Activated gamma-delta T cell (primary cell): Measurements from ENCODE around the gene ALDH1A3.
"Not testable (repeated sequence)": the region's sequence is repeated elsewhere in the genome, so short reads cannot be mapped to it uniquely, and the experiment has no call there.

Experiments used
- DNase-seq: peaks from one replicate; lab custom pipeline; 2025; lab: John Stamatoyannopoulos, UW
- total RNA-seq, 2 donors: gene quantifications; one replicate each; lab custom pipeline; 2026; lab: John Stamatoyannopoulos, UW

Gene ALDH1A3
- 0 to 0.09 reads per million in 2 donors for total RNA-seq

- DNase-seq: no peak
Measured at GRCh38 chr15:100879464-100880138, at the start of gene ALDH1A3. Gene ALDH1A3 (plus strand): TSS chr15:100879831. CDS start chr15:100879908, 77 bp downstream.

GRCh38 chr15:100831467-100831866 lies 48.2 kb upstream of the ALDH1A3 start:
- DNase-seq: no peak

GRCh38 chr15:100832149-100832942 lies 47.3 kb upstream of the ALDH1A3 start:
- no peak for DNase-seq

DNA sequence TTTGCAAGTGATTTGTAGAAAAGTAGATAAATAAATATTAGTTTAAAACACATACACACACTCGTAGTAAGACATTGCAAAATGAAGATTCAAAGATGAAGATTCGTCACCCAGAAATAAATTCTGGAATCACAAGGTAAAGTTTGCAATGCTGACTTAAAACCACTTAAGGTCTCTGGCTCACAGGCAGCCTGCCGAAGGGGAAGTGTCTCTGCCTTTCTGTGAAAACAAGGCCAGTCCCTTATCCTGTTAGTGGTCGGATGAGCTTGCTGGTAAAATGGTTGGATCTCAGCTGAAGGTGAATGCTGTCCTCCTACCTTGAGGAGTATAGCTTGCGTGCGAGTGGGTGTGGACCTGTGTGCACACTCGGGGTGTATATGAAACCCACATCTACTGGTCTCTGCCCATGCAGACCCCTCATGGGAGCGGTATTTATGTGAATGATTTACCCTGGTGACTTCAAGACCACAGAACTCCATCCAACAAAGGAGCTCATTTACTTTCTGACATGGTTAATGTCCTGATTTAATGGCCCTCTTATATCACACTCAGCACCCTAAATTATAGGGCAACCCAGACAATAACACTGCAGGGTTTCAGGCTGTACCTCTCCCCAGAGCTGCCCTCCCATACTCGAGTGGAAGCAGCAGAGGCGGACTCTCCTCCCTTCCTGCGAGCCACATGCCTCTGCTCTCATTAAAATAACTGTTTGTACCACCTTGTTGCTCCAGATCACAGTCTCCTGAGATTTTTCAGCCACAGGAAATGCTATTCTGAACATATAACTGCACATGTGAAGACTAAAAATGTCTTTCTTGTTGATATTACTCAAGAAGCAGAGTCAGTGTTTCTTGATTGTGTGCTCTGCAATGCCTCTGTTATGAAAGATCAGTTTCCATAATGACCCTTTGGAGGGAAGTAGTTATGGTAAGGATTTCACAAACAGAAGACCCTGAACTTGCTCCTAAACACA lies 45.9 kb upstream of the ALDH1A3 start:
- DNase-seq: no peak

GRCh38 chr15:100834731-100835130 lies 44.9 kb upstream of the ALDH1A3 start:
- no peak for DNase-seq

DNA sequence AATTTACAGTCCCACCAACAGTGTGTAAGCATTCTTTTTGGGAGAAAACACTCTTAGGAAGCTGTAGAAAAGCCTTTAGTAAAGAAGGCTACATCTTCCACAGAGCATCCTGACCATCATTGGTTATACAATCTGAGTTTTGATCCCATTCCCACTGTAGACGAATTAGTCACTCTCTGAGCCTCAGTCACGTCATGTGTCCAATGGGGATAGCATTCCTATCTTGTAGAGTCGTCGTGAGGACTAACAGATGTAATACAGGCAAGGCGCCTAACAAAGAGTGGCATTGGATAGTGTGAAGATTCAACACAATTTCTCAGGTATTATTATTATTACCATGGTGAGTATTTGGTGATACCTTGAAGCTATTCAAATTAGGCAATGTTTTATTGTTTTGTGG lies 44.0 kb upstream of the ALDH1A3 start:
- DNase-seq: no peak

DNA sequence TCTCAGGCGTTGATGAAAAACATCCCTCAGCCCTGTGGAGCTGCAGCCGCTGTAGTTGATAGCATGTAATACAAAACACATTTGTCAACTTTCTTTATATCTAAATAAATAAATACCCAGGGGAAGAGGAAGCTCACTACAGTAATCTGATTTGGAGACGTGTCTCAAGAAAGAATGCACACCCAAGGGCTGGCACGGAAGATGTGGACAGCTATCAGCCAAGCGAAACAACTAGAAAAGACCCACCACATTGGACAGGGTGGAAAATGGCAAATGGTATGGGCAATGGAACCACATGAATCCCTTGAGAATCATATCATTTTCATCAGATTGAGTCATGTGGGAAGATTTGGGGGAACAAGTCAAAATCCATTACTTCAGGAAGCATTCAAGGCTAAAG lies 43.1 kb upstream of the ALDH1A3 start:
- no peak for DNase-seq

- no peak for DNase-seq
Measured at GRCh38 chr15:100841426-100841825, 38.2 kb upstream of the ALDH1A3 start.

DNA sequence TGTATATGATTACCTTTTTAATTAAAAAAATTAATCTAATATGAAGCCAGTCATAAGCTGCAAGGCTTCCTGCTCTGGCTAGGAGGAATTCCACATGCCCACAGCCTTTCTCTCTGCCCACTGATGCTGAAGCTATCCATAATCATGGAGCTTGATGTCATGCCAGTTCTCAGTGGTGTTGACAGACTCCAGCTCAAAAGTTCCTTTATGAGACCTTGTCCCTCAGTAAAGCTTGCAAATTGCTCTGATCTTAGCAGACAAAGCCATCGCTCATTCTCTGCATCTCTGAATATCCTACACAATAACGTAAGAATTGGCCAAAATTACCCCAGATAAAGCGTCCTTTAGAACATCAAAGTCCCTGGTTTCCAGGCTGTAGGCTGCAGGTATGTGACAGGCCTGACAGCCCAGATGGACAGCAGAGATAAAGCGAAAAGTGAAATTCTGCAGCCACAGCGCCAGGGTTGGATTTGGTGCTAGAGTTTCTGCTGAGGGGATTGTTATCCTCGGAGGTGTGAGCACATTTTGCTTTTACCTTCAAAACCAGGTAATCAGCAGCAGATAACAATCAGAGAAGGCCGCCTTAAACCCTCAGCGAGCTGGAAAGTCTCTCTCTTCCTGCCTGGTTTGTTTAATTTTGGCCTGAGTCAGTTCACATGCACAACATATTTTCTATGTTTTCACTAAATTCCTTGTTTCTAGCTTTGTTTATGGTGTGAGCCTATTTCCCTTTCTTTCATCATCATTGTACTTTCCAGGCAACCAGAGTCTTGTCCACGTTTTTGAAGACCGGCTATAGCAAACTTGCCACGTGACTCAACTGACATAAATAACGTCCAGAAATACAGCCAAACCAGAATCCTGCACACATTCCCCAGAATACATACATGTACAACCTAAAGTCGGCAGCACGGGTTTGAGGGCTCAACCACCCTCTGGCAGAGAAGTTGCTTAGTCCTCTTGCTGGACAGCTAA lies 36.6 kb upstream of the ALDH1A3 start:
- DNase-seq: no peak

- DNase-seq: no peak
Measured at GRCh38 chr15:100844167-100844566, 35.5 kb upstream of the ALDH1A3 start.

GRCh38 chr15:100844778-100845177 lies 34.9 kb upstream of the ALDH1A3 start:
- no peak for DNase-seq

DNA sequence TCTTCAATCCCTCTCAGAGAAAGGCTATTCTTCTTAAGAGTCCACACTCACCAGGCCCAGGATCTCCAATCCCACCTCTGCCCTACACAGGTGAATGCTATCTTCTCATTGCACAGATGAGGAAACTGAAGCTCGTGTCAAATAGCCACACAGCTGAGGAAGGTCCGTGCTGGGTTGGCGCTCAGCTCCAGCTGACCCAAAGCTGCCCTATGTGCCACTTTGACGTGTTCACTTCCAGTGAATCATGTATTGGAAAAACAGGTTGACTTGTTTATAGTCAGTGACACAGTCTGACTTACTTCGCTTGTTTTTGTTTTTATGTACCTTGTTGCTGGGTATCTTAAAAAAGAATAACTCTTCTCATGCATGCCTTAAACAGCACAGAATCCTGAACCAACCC lies 32.4 kb upstream of the ALDH1A3 start:
- no peak for DNase-seq

DNA sequence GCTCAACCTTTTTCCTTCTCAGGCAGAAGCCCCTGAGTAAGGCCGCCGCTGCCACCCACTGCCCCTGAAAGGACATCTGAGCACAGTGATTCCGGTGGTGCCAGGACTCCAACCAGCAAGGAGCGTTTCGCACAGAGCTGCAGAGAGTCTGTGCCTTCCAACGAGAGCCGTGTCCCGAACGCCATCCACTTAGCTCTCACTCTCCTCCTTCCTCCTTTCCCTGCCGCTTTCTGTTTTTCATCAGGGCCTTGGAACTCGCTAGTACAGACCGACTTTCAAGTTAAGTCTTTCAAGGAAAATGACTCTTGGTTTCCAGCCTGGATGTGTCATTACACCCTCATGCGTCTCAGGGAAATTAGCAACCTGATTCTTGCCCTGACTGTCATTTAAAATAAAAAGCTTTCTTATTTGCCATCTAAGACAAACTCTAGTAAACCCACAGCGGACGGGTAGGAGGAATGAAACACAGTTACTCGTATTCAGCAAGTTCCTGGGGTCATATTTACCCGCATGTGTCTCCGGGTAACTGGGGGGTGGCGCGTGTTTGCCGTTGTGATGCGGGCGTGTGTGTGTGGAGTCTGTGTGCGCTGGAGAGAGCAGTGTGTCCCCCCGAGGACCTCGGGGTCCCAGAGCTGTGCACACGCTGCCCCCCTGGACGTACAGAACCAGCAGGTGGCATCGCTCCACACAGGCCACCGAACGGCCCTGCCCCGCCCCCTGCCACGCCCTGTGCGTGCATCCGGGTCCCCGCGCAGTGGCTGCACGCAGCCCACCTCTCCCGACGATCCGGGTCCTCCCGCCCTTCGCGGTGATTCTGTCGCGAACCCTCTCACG lies 30.4 kb upstream of the ALDH1A3 start:
- no peak for DNase-seq

DNA sequence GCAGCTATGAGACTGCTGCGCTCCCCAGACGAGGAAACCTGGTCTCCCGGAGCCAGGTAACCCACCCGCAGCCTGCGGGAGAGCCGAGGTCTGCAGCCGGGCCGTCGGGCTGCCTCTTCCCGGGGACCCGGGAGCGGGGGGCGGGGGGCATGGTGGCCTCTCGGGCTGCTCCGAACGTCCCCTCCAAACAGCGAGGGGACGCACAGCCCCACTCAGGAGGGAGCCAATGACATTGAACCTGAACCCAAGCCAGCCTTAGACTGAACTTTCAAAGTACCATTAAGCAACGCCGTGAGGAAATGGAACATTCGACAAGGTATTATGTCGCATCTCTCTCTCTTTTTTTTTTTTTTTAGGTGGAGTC lies 29.8 kb upstream of the ALDH1A3 start:
- no peak for DNase-seq

- not testable (repeated sequence) for DNase-seq
Measured at GRCh38 chr15:100851428-100852015, 28.1 kb upstream of the ALDH1A3 start.

GRCh38 chr15:100852630-100853029 lies 27.0 kb upstream of the ALDH1A3 start:
- no peak for DNase-seq

DNA sequence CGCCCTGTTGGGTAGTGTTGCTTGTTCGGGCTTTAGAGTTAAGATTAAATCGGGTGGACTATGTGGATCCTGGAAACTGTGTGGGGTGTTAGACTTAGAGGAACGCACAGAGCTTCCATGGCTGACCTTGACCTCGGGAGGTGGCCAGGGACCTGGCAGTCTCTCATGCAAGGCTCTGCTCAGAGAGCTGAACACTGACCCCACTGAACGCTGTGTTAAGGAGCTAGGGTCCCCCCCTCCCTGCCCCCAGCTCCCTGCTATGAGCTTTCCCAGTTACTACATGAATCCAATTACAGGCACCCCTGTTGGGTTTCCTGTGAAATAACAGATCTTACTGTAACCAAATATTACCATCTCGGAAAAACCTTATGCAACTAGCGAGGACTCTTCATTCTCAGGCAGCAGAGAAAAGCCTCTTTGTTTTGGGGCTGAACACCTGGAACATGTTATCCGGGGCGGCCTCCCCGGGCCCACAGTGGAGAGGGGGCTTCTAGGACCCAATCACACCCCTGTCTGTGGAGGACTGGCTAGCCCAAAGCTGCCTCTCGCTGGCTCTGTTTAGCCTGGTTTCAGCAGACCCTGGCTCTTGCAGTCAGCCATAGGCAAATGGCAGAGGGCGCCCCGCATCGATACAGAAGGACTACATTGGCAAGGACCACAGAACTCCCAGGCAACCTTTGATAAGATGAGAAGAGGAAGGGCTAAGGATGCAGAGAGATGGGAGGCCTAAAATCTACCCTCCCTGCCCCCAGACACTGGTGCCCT lies 25.8 kb upstream of the ALDH1A3 start:
- DNase-seq: no peak

- no peak for DNase-seq
Measured at GRCh38 chr15:100856867-100857266, 22.8 kb upstream of the ALDH1A3 start.

GRCh38 chr15:100858294-100858693 lies 21.3 kb upstream of the ALDH1A3 start:
- DNase-seq: no peak
